WTC11 (cell line): ENCODE data around the gene HDAC9. TPM values are rescaled to one million over a fixed set of nuclear protein-coding genes. Genes with fewer than 3 reads are reported as not detected.

Experiments
- ATAC-seq: fragments of 200-7000 bp; cut with Tn5 transposase; 2 replicates; pipeline ENCODE4 v1.10.0; 2021; ENCODE audit warnings: mild to moderate bottlenecking, moderate library complexity
- CTCF ChIA-PET: fragments of 300-600 bp; sonication (Branson Sonifier 250); formaldehyde crosslinking; loops from one replicate; lab custom pipeline; 2021; ENCODE audit warnings: antibody characterized with exemption; lab: Charles Lee
- POLR2A ChIA-PET: fragments of 350-600 bp; sonication (Branson Sonifier 250); formaldehyde crosslinking; loops from one replicate; lab custom pipeline; 2021; ENCODE audit warnings: antibody characterized with exemption; lab: Charles Lee
- DNase-seq: peaks from one replicate; pipeline ENCODE4 v3.0.0; 2021; ENCODE audit warnings: low spot score
- H3K27ac Mint-ChIP-seq: 2 replicates; pipeline ENCODE4 v1.8.0; 2021; ENCODE audit warnings: mixed read lengths
- H3K27me3 Mint-ChIP-seq: 2 replicates; pipeline ENCODE4 v1.8.0; 2021; ENCODE audit warnings: low read depth, mild to moderate bottlenecking, moderate library complexity, mixed read lengths
- H3K36me3 Mint-ChIP-seq: 2 replicates; pipeline ENCODE4 v1.8.0; 2021; ENCODE audit warnings: mixed read lengths
- H3K4me1 Mint-ChIP-seq: 2 replicates; pipeline ENCODE4 v1.8.0; 2022; ENCODE audit warnings: mixed read lengths
- H3K4me3 Mint-ChIP-seq: 2 replicates; pipeline ENCODE4 v1.8.0; 2021; ENCODE audit warnings: mild to moderate bottlenecking, moderate library complexity, mixed read lengths
- H3K9me3 Mint-ChIP-seq: 2 replicates; pipeline ENCODE4 v1.8.0; 2021; ENCODE audit warnings: mixed read lengths
- AFF4 ChIP-seq: sonication (generic); formaldehyde crosslinking; IDR thresholded peaks from 2 replicates; pipeline ENCODE4 v1.8.1; 2023; ENCODE audit warnings: mild to moderate bottlenecking, missing genetic modification reagents, borderline replicate concordance
- ARID4B ChIP-seq: sonication (generic); formaldehyde crosslinking; IDR thresholded peaks from 2 replicates; pipeline ENCODE4 v1.8.0; 2023; ENCODE audit warnings: missing genetic modification reagents, mild to moderate bottlenecking, borderline replicate concordance
- CBFB ChIP-seq: sonication (generic); formaldehyde crosslinking; IDR thresholded peaks from 2 replicates; pipeline ENCODE4 v1.8.1; 2022; ENCODE audit warnings: mild to moderate bottlenecking, low read depth, missing genetic modification reagents
- CREB1 ChIP-seq: sonication (generic); formaldehyde crosslinking; IDR thresholded peaks from 2 replicates; pipeline ENCODE4 v1.8.0; 2023; ENCODE audit warnings: mild to moderate bottlenecking, missing genetic modification reagents
- ELF4 ChIP-seq: sonication (generic); formaldehyde crosslinking; IDR thresholded peaks from 2 replicates; pipeline ENCODE4 v1.8.1; 2022; ENCODE audit warnings: low read depth, mild to moderate bottlenecking, moderate library complexity, missing genetic modification reagents
- GTF2I ChIP-seq: fragments of 250-450 bp; sonication (Bioruptor Pico); conservative IDR thresholded peaks from 2 replicates; pipeline ENCODE4 v1.4.0; 2021; ENCODE audit warnings: mild to moderate bottlenecking
- NFE2L1 ChIP-seq: sonication (generic); formaldehyde crosslinking; IDR thresholded peaks from 2 replicates; pipeline ENCODE4 v1.8.1; 2023; ENCODE audit warnings: missing genetic modification reagents
- PRDM15 ChIP-seq: sonication (generic); formaldehyde crosslinking; IDR thresholded peaks from 2 replicates; pipeline ENCODE4 v1.8.0; 2022; ENCODE audit warnings: missing genetic modification reagents
- PREB ChIP-seq: sonication (generic); formaldehyde crosslinking; IDR thresholded peaks from 2 replicates; pipeline ENCODE4 v1.8.1; 2022; ENCODE audit warnings: mild to moderate bottlenecking, missing genetic modification reagents, moderate library complexity, borderline replicate concordance
- STAT6 ChIP-seq: sonication (generic); formaldehyde crosslinking; conservative IDR thresholded peaks from 2 replicates; pipeline ENCODE4 v1.8.1; 2023; ENCODE audit warnings: mild to moderate bottlenecking, low read depth, missing genetic modification reagents, moderate library complexity
- ZBTB43 ChIP-seq: sonication (generic); formaldehyde crosslinking; IDR thresholded peaks from 2 replicates; pipeline ENCODE4 v1.8.1; 2023; ENCODE audit warnings: mild to moderate bottlenecking, missing genetic modification reagents
- ZNF138 ChIP-seq: sonication (generic); formaldehyde crosslinking; conservative IDR thresholded peaks from 2 replicates; pipeline ENCODE4 v1.8.1; 2022; ENCODE audit warnings: mild to moderate bottlenecking, moderate library complexity, missing genetic modification reagents
- ZNF512 ChIP-seq: sonication (generic); formaldehyde crosslinking; IDR thresholded peaks from 2 replicates; pipeline ENCODE4 v1.8.1; 2022; ENCODE audit warnings: missing genetic modification reagents, borderline replicate concordance
- ZSCAN18 ChIP-seq: fragments of 250-450 bp; sonication (Bioruptor Pico); IDR thresholded peaks from 2 replicates; pipeline ENCODE4 v2.1.2; 2022; ENCODE audit warnings: mild to moderate bottlenecking, moderate library complexity
- total RNA-seq: library from RNA; stranded (reverse); gene quantifications from 3 replicates; pipeline ENCODE4 v1.2.3, GENCODE V29; 2021

The HDAC9 gene
- total RNA-seq, 1 experiment from 2014 or later, result 18.8 TPM

- TF ChIP-seq ARID4B (CRISPR knock-in tag), result no peak
Measured at GRCh38 chr7:19024261-19024660, 528.7 kb downstream of the HDAC9 start (continued).

- ATAC-seq, result no peak
- no peak overlapping the region for H3K4me3 Mint-ChIP-seq
- no peak overlapping the region for H3K27ac Mint-ChIP-seq
- H3K27me3 Mint-ChIP-seq, result no peaks in the 10 kb centered on the region
- no peaks in the 10 kb centered on the region for H3K36me3 Mint-ChIP-seq
- H3K4me1 Mint-ChIP-seq, result no peaks in the 10 kb centered on the region
- DNase-seq, result no peak
- H3K9me3 Mint-ChIP-seq, result 0 out of 2 replicates have a peak, but pooled peaks cover 2% of the 10 kb centered on the region
- ChIA-PET POLR2A (no interaction called here), CTCF (no interaction called here)
- TF ChIP-seq STAT6 (CRISPR knock-in tag), result no peak
- TF ChIP-seq ZNF512 (CRISPR knock-in tag), result no peak
- no peak for TF ChIP-seq PREB (CRISPR knock-in tag)
- TF ChIP-seq ZBTB43, result no peak
- no peak for TF ChIP-seq ZSCAN18 (CRISPR knock-in tag)
- TF ChIP-seq AFF4 (CRISPR knock-in tag), result no peak
- TF ChIP-seq NFE2L1 (CRISPR knock-in tag), result no peak
- no peak for TF ChIP-seq PRDM15 (CRISPR knock-in tag)
- TF ChIP-seq ELF4, result no peak
- no peak for TF ChIP-seq ZNF138
- TF ChIP-seq GTF2I (CRISPR knock-in tag), result no peak
- TF ChIP-seq CREB1, result no peak
- TF ChIP-seq CBFB (CRISPR knock-in tag), result no peak
Measured at GRCh38 chr7:19026888-19027287, 531.3 kb downstream of the HDAC9 start.
